Calu3 (cell line): ENCODE results near the gene FAM124B. TPM values are rescaled to one million over a fixed set of nuclear protein-coding genes. Genes with fewer than 3 reads are reported as not detected.

Source experiments
- BruUV-seq: library from RNA; stranded (reverse); fragments of 400-500 nt; replicated peaks from 2 replicates; lab custom pipeline; 2021; lab: Mats Ljungman, UMichigan
- CTCF ChIA-PET: fragments of 300-600 bp; sonication (Branson Sonifier 250); formaldehyde crosslinking; loops from one replicate; lab custom pipeline; 2022; ENCODE audit warnings: antibody characterized with exemption; lab: Charles Lee
- DNase-seq: peaks from one replicate; pipeline ENCODE4 v3.0.0; 2022
- H3K27ac Mint-ChIP-seq: one replicate; pipeline ENCODE4 v1.8.0; 2022; ENCODE audit warnings: mixed read lengths; ENCODE audit not compliant: unreplicated experiment
- H3K27me3 Mint-ChIP-seq: one replicate; pipeline ENCODE4 v1.8.0; 2022; ENCODE audit warnings: mixed read lengths; ENCODE audit not compliant: unreplicated experiment
- H3K36me3 Mint-ChIP-seq: one replicate; pipeline ENCODE4 v1.8.0; 2022; ENCODE audit warnings: mild to moderate bottlenecking, moderate library complexity, mixed read lengths; ENCODE audit not compliant: insufficient read depth, unreplicated experiment
- H3K4me1 Mint-ChIP-seq: one replicate; pipeline ENCODE4 v1.8.0; 2022; ENCODE audit warnings: mild to moderate bottlenecking, low read depth, mixed read lengths; ENCODE audit not compliant: unreplicated experiment
- H3K4me3 Mint-ChIP-seq: one replicate; pipeline ENCODE4 v1.8.0; 2022; ENCODE audit warnings: mild to moderate bottlenecking, low read depth, moderate library complexity, mixed read lengths; ENCODE audit not compliant: unreplicated experiment
- H3K9me3 Mint-ChIP-seq: one replicate; pipeline ENCODE4 v1.8.0; 2022; ENCODE audit warnings: low read depth, mixed read lengths; ENCODE audit not compliant: unreplicated experiment
- intact Hi-C: fragments of 100-400 bp; cut with micrococcal nuclease; formaldehyde crosslinking; loops from one replicate; pipeline ENCODE4 v1.10.0; 2022; ENCODE audit not compliant: unreplicated experiment
- total RNA-seq: library from RNA; stranded (reverse); gene quantifications from 2 replicates; pipeline ENCODE4 v1.2.3, GENCODE V29; 2022
- TF ChIP-seq, protein P1 (sequence below): fragments of 200-600 bp; IDR thresholded peaks from one replicate; pipeline ENCODE4 v1.8.0; 2022; ENCODE audit warnings: antibody characterized with exemption; ENCODE audit not compliant: unreplicated experiment

The FAM124B gene
- total RNA-seq, 1 experiment from 2014 or later = not detected

DNA sequence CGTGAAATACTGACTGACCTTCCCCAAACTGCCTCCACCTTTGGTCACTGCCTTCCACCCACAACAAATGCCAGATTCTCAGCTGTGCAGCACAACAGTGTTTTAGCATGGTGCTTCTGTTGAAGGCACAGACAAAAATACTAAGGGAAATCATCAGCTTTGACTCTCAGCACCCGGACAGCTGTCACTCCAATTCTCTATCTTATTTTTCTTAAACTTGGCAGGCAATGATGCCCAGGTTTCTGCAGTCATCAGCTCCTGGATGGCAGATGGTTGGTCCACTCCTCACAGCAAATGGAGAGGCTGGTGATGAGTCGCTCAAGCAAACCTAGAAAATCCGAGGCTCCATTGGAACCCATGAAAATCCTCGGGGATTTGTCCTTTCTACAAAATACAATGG lies 2.9 kb upstream of the FAM124B start:
- Mint-ChIP-seq H3K36me3 (no peaks in the 10 kb centered on the region), H3K9me3 (peaks cover 2% of the 10 kb centered on the region), H3K4me3 (no peak overlapping the region), H3K27me3 (no peaks in the 10 kb centered on the region), H3K4me1 (no peaks in the 10 kb centered on the region), H3K27ac (no peak overlapping the region)
- DNase-seq = no peak
- CTCF ChIA-PET = no interaction called here
- TF ChIP-seq, protein P1, sequence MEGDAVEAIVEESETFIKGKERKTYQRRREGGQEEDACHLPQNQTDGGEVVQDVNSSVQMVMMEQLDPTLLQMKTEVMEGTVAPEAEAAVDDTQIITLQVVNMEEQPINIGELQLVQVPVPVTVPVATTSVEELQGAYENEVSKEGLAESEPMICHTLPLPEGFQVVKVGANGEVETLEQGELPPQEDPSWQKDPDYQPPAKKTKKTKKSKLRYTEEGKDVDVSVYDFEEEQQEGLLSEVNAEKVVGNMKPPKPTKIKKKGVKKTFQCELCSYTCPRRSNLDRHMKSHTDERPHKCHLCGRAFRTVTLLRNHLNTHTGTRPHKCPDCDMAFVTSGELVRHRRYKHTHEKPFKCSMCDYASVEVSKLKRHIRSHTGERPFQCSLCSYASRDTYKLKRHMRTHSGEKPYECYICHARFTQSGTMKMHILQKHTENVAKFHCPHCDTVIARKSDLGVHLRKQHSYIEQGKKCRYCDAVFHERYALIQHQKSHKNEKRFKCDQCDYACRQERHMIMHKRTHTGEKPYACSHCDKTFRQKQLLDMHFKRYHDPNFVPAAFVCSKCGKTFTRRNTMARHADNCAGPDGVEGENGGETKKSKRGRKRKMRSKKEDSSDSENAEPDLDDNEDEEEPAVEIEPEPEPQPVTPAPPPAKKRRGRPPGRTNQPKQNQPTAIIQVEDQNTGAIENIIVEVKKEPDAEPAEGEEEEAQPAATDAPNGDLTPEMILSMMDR = no peak
- intact Hi-C loops = no loop called here
- no TSS peak for BruUV-seq

DNA sequence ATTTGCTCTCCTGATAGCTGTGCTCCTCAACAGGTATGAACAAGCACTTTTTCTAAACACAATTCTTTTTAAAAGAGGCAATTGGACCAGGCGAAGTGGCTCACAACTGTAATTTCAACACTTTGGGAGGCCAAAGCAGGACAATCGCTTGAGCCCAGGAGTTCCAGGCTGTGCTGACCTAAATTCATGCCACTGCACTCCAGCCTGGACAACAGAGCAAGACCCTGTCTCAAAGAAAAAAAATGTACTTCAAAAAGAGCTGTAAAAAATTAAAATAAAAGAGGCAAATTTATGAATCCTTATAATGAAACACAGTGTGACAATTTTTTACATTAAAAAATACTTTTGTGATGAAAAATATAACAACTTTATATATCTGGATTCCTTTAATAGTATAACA lies 1.8 kb upstream of the FAM124B start:
- Mint-ChIP-seq H3K9me3 (peaks cover 2% of the 10 kb centered on the region), H3K27ac (no peak overlapping the region), H3K27me3 (no peaks in the 10 kb centered on the region), H3K4me1 (no peaks in the 10 kb centered on the region), H3K36me3 (no peaks in the 10 kb centered on the region), H3K4me3 (no peak overlapping the region)
- DNase-seq = no peak
- CTCF ChIA-PET = no interaction called here
- TF ChIP-seq, protein P1 = no peak
- no TSS peak for BruUV-seq
- intact Hi-C loops = no loop called here

DNA sequence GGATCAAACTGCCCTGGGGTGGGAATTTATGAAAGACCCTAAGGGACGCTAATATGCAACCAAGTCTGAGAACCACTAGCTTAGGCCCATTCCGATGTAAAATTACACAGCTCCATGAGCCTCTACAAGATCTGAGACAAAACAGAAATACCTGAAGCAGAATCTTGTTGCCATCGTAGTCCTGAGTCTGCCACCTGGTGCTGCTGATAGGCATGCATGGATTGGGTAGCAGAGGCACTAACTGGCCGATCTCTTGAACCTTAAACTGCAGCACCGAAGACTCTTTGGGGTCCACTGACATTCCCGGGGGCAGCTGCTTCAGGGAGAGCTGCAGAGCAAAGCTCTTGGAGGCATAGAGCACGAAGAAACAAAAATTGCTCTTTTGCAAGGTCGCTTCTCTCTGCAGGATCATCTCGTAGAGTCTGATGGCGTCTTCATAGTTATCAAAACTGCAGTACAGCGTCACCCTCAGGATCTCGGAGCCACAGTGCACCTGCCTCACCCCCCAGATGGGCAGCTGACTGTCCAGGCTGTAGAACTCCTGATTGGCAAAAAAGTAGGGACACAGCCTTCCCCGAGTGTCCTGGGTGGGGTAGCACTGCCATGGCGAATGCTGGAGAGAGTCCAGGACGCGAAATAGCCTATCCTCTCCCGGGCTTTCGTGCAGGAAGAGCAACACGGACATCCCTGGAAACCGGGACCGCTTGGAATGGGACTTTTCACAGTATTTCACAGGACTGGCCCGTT lies 848 bp downstream of the FAM124B start:
- TF ChIP-seq, protein P1 = no peak
- Mint-ChIP-seq H3K27me3 (peaks cover 15% of the 10 kb centered on the region), H3K4me1 (no peaks in the 10 kb centered on the region), H3K27ac (no peak overlapping the region), H3K4me3 (no peak overlapping the region), H3K36me3 (no peaks in the 10 kb centered on the region), H3K9me3 (no peaks in the 10 kb centered on the region)
- CTCF ChIA-PET = interaction anchor here (0.5 to 0.6 kb wide), 2 partner anchors 8 to 179 kb away, joined by 3 to 5 read pairs; no protein-coding TSS in a partner anchor
- intact Hi-C loops = no loop called here
- BruUV-seq = no TSS peak
- DNase-seq = no peak

DNA sequence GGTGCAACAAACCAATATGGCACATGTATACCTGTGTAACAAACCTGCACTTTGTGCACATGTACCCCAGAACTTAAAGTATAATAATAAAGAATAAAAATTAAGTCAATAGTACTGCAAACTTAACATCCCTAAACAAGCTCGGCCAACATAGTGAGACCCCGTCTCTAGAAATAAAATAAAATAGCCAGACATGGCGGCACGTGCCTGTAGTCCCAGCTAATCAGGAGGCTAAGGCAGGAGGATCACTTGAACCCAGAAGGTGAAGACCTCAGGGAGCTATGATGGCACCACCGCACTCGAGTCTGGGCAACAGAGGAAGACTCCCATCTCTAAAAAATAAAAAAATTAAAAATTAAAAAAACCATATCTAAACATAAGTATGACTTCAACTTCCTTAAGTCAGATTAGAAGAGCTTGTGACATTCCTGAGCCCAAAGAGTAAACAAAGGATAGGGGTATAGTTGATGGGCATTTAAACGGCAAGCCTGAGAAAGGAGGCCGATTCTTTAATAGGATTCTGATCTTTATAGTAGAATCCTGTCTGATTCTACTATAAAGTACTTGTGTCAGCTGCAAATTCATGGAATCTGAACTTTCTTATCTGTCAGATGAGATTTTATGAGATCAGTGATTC lies 1.6 kb downstream of the FAM124B start:
- Mint-ChIP-seq H3K9me3 (no peaks in the 10 kb centered on the region), H3K27ac (no peak overlapping the region), H3K36me3 (no peaks in the 10 kb centered on the region), H3K4me3 (no peak overlapping the region), H3K4me1 (no peaks in the 10 kb centered on the region), H3K27me3 (peaks cover 21% of the 10 kb centered on the region)
- TF ChIP-seq, protein P1 = no peak
- DNase-seq = no peak
- intact Hi-C loops = no loop called here
- CTCF ChIA-PET = interaction anchor here (0.5 to 0.6 kb wide), 2 partner anchors 9 to 179 kb away, joined by 3 to 5 read pairs; no protein-coding TSS in a partner anchor
- no TSS peak for BruUV-seq
